ENCODE measurements around the gene E2F2.

GRCh38 chr1:23515905-23516304 lies 15.1 kb downstream of the E2F2 start:
- TF ChIP-seq REST (tag by site-specific recombination; IDR thresholded peaks at IDR 0.05) (no peak), ZFP37 (tag by site-specific recombination; IDR thresholded peaks at IDR 0.05) (no peak), ZNF701 (tag by site-specific recombination; IDR thresholded peaks at IDR 0.05) (no peak), CTCF (tag by site-specific recombination; IDR thresholded peaks at IDR 0.05) (no peak), ZNF664 (tag by site-specific recombination; IDR thresholded peaks at IDR 0.05) (no peak), ZBTB49 (tag by site-specific recombination; IDR thresholded peaks at IDR 0.05; ENCODE audit: low read depth) (no peak), ZNF585B (tag by site-specific recombination; IDR thresholded peaks at IDR 0.05) (no peak), KLF16 (tag by site-specific recombination; IDR thresholded peaks at IDR 0.05) (no peak), ZBTB21 (tag by site-specific recombination; IDR thresholded peaks at IDR 0.05) (no peak), ZNF280D (tag by site-specific recombination; IDR thresholded peaks at IDR 0.05) (no peak)
